ENCODE data around the gene FGFR3.

DNA sequence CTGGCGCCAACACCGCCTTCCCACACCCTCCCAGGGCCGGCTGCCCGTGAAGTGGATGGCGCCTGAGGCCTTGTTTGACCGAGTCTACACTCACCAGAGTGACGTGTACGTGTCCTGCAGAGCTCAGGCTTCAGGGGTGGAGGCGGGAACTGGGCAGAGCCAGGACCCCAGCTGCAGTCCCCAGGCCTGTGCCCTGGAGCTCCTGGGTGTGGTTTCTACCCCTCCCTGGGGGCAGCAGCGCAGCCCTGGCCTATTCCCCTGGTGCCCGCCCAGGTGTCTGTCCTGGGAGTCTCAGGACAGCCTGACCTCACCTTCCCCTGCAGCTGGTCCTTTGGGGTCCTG, 13.1 kb downstream of the FGFR3 start:
- no peak for TF ChIP-seq POLR2A (IDR thresholded peaks at IDR 0.05; ENCODE audit: low read depth, low read length)
- TF ChIP-seq POLR2AphosphoS5 (IDR thresholded peaks at IDR 0.05; ENCODE audit: low read depth, low read length) = no peak
